ENCODE results near the gene NCBP2L. TPM values are rescaled to one million over a fixed set of nuclear protein-coding genes. Genes with fewer than 3 reads are reported as not detected.

The NCBP2L gene
- total RNA-seq, 1 donor from 2014 or later: not detected

DNA sequence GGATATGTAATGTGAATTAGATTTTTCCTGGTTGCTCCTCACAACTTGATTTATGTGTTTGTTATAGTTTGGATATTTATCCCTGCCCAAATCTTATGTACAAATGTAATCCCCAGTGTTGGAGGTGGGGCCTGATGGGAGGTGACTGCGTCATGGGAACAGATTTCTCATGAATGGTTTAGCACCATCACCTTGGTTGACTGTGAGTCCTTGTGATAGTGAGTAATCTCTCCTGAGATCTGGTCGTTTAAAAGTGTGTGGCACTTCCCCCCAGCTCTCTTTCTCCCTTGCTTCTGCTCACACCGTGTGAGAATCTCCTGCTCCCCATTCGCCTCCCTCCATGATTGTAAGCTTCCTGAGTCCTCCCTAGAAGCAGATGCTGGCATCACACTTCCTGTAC is 50.3 kb downstream of the NCBP2L start:
- H3K27ac Mint-ChIP-seq (ENCODE audit: unreplicated experiment): no peak overlapping the region
- H3K9me3 Mint-ChIP-seq: peaks cover 3% of the 10 kb centered on the region
- H3K4me1 Mint-ChIP-seq: peaks cover 15% of the 10 kb centered on the region
- TF ChIP-seq, protein P1, sequence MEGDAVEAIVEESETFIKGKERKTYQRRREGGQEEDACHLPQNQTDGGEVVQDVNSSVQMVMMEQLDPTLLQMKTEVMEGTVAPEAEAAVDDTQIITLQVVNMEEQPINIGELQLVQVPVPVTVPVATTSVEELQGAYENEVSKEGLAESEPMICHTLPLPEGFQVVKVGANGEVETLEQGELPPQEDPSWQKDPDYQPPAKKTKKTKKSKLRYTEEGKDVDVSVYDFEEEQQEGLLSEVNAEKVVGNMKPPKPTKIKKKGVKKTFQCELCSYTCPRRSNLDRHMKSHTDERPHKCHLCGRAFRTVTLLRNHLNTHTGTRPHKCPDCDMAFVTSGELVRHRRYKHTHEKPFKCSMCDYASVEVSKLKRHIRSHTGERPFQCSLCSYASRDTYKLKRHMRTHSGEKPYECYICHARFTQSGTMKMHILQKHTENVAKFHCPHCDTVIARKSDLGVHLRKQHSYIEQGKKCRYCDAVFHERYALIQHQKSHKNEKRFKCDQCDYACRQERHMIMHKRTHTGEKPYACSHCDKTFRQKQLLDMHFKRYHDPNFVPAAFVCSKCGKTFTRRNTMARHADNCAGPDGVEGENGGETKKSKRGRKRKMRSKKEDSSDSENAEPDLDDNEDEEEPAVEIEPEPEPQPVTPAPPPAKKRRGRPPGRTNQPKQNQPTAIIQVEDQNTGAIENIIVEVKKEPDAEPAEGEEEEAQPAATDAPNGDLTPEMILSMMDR (conservative IDR thresholded peaks at IDR 0.05): no peak
- H3K4me3 Mint-ChIP-seq: peak overlapping the region; percentile 79
- H3K27me3 Mint-ChIP-seq (ENCODE audit: low read depth): peaks cover 31% of the 10 kb centered on the region
- DNase-seq (ENCODE audit: low read depth, low spot score): no peak
- H3K36me3 Mint-ChIP-seq (ENCODE audit: low read depth): no peaks in the 10 kb centered on the region

DNA sequence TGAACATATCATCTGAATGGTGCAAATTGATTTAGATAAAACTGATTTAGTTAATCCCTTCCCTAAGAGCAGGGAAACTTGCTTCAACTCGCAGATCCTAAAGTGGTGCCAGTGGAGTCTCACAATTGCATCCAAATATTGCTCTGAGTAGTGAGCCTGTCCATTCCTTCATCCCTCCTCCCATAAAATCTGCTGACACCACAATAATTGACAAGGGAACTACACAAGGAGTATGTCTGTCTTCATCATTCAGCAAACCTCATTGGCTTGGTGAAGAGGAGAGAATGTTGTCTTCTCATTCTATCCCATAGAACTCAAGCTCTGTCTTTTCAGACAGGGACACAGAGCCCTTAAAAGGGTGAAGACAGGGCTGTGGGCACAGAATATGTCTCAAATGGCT is 52.3 kb downstream of the NCBP2L start:
- H3K9me3 Mint-ChIP-seq: peaks cover 3% of the 10 kb centered on the region
- no peak for DNase-seq (ENCODE audit: low read depth, low spot score)
- peaks cover 19% of the 10 kb centered on the region for H3K27me3 Mint-ChIP-seq (ENCODE audit: low read depth)
- no peak overlapping the region for H3K27ac Mint-ChIP-seq (ENCODE audit: unreplicated experiment)
- no peaks in the 10 kb centered on the region for H3K36me3 Mint-ChIP-seq (ENCODE audit: low read depth)
- no peak overlapping the region for H3K4me3 Mint-ChIP-seq
- H3K4me1 Mint-ChIP-seq: peaks cover 15% of the 10 kb centered on the region
- TF ChIP-seq, protein P1 (conservative IDR thresholded peaks at IDR 0.05): no peak

DNA sequence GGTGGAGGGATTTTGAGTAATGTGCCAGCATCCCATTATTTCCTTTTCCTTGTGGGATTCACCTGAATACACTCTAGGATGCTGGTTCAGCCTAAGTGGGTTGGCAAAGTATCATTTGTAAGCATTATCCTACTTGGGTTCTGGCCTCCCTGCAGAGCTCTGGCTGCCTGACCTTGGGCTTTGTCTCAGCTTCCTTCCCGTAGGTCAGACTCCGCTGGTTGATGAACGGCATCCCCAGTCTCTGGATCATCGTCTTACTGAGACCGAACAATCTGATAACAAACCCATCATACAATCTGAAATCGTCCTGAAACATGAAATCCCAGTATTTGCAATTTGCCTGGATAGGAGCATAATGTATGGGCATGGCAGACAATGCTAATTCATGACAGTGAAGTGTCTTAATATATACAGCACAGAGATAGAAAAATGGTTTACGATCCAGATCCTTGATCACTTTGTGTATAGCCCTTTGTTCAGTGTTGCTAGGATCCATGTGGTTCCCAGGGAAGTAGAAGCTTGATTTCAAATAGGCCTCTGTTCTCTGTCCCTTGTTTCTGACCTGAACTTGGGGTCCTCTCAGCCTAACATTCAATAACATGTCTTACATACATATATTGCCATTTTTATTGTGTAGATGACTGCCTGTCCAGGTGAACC is 53.7 kb downstream of the NCBP2L start:
- Mint-ChIP-seq H3K36me3 (ENCODE audit: low read depth) (no peaks in the 10 kb centered on the region), H3K4me1 (peaks cover 15% of the 10 kb centered on the region), H3K4me3 (peak overlapping the region; percentile 31), H3K27me3 (ENCODE audit: low read depth) (peaks cover 11% of the 10 kb centered on the region), H3K27ac (ENCODE audit: unreplicated experiment) (peak overlapping the region; percentile 72), H3K9me3 (peaks cover 3% of the 10 kb centered on the region)
- DNase-seq (ENCODE audit: low read depth, low spot score): no peak
- TF ChIP-seq, protein P1 (conservative IDR thresholded peaks at IDR 0.05): no peak

DNA sequence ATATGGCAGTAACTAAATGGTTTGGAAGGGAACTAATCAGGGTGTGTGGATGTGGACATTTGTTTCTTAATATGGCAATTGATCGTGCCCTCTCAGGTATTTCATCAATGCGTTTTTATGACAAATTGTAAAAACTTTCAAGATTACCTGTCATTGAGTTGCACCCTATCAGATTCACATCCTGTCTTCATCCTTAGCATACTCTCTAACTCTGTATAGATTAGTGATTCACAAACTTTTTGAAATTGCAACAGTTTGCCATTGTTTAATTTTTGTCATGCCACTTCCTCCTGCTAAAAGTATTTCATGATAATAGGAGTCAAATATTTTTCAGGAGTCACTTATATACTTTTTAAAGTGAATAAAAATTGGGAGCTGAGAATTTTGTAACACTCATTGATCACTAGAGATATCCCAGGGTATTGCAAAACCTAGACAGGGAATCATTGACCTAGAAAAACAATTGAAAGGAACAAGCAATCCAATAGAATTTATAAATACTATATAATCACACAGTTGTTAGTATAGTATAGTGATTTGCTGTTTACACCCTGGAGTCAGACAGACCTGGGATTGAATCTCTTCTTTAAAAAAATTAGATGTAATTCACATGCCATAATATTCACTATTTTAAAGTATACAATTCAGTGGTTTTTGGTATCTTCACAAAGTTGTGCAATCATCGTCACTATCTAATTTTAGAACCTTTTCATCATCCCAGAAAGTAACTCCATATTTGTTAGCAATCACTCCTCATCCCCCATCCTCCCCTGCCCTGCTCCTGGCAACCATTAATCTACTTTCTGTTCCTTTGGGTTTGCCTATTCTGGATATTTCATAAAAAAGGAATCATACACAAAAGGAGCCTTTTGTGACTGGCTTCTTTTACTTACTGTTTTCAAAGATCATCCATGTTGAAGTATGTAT is 57.0 kb downstream of the NCBP2L start:
- Mint-ChIP-seq H3K27me3 (ENCODE audit: low read depth) (no peaks in the 10 kb centered on the region), H3K36me3 (ENCODE audit: low read depth) (no peaks in the 10 kb centered on the region), H3K9me3 (peaks cover 3% of the 10 kb centered on the region), H3K4me3 (no peak overlapping the region), H3K4me1 (peaks cover 9% of the 10 kb centered on the region), H3K27ac (ENCODE audit: unreplicated experiment) (no peak overlapping the region)
- no peak for DNase-seq (ENCODE audit: low read depth, low spot score)
- TF ChIP-seq, protein P1 (conservative IDR thresholded peaks at IDR 0.05): no peak

DNA sequence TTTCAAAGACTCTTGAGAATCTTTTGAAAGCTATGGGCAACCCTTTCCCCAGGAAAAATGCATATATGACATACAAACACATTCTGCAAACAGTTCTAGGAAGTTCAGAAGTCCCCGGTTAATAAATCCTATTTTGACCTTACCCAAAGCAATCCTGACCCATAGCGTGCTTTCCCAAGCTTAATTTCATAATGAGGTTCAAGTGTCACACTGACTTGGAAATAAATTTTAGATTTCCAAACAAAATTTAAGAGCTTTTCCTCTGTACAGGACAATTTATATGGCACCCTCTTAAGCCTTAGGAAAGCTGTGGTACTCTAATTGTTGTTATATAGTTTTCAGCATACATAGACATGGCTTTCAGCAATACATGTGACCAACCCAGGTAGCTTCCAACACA is 59.4 kb downstream of the NCBP2L start:
- Mint-ChIP-seq H3K9me3 (peaks cover 2% of the 10 kb centered on the region), H3K4me3 (no peak overlapping the region), H3K27me3 (ENCODE audit: low read depth) (no peaks in the 10 kb centered on the region), H3K4me1 (no peaks in the 10 kb centered on the region), H3K27ac (ENCODE audit: unreplicated experiment) (no peak overlapping the region), H3K36me3 (ENCODE audit: low read depth) (peaks cover 7% of the 10 kb centered on the region)
- TF ChIP-seq, protein P1 (conservative IDR thresholded peaks at IDR 0.05): no peak
- DNase-seq (ENCODE audit: low read depth, low spot score): no peak
